ENCODE data around the gene GRIK2.

DNA sequence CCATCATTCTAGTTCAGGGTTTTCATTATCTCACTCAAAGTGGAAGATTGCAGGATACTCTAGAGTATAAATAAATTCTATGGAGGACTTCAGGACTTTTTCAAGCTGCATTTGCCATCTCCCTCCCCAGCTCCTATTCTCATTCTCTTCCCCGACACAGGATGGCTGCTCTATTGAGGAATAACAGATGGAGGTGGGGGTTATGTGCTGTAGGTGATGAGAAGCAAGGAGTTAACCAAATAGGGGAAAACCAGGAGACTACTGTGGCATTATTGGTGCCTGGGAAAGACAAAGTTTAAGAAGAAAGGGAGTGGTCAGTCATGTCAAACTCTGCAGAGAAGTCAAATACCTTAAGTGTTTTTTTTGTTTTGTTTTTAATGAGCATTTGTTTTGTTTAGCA, 109.3 kb downstream of the GRIK2 start:
- TF ChIP-seq RAD21 (IDR thresholded peaks at IDR 0.05; ENCODE audit: low read length) (no peak), MEF2A (IDR thresholded peaks at IDR 0.05; ENCODE audit: borderline replicate concordance, low read depth) (no peak), RXRA (IDR thresholded peaks at IDR 0.05; ENCODE audit: borderline replicate concordance, low read depth) (no peak), RFX5 (IDR thresholded peaks at IDR 0.05; ENCODE audit: low read length) (no peak), RCOR1 (IDR thresholded peaks at IDR 0.05; ENCODE audit: low read length) (no peak), MXI1 (IDR thresholded peaks at IDR 0.05; ENCODE audit: low read depth, low read length) (no peak), POLR2AphosphoS5 (IDR thresholded peaks at IDR 0.05; ENCODE audit: low read depth, low read length) (no peak), EP300 (IDR thresholded peaks at IDR 0.05; ENCODE audit: borderline replicate concordance in 1 of 2, low read depth in 1 of 2, low read length in 1 of 2) (no peak)
- TF ChIP-seq, protein P1, sequence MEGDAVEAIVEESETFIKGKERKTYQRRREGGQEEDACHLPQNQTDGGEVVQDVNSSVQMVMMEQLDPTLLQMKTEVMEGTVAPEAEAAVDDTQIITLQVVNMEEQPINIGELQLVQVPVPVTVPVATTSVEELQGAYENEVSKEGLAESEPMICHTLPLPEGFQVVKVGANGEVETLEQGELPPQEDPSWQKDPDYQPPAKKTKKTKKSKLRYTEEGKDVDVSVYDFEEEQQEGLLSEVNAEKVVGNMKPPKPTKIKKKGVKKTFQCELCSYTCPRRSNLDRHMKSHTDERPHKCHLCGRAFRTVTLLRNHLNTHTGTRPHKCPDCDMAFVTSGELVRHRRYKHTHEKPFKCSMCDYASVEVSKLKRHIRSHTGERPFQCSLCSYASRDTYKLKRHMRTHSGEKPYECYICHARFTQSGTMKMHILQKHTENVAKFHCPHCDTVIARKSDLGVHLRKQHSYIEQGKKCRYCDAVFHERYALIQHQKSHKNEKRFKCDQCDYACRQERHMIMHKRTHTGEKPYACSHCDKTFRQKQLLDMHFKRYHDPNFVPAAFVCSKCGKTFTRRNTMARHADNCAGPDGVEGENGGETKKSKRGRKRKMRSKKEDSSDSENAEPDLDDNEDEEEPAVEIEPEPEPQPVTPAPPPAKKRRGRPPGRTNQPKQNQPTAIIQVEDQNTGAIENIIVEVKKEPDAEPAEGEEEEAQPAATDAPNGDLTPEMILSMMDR (IDR thresholded peaks at IDR 0.05) = no peak
- TF ChIP-seq, protein P2, sequence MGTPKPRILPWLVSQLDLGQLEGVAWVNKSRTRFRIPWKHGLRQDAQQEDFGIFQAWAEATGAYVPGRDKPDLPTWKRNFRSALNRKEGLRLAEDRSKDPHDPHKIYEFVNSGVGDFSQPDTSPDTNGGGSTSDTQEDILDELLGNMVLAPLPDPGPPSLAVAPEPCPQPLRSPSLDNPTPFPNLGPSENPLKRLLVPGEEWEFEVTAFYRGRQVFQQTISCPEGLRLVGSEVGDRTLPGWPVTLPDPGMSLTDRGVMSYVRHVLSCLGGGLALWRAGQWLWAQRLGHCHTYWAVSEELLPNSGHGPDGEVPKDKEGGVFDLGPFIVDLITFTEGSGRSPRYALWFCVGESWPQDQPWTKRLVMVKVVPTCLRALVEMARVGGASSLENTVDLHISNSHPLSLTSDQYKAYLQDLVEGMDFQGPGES (IDR thresholded peaks at IDR 0.05; ENCODE audit: low read depth, low read length) = no peak
- TF ChIP-seq, protein P3, sequence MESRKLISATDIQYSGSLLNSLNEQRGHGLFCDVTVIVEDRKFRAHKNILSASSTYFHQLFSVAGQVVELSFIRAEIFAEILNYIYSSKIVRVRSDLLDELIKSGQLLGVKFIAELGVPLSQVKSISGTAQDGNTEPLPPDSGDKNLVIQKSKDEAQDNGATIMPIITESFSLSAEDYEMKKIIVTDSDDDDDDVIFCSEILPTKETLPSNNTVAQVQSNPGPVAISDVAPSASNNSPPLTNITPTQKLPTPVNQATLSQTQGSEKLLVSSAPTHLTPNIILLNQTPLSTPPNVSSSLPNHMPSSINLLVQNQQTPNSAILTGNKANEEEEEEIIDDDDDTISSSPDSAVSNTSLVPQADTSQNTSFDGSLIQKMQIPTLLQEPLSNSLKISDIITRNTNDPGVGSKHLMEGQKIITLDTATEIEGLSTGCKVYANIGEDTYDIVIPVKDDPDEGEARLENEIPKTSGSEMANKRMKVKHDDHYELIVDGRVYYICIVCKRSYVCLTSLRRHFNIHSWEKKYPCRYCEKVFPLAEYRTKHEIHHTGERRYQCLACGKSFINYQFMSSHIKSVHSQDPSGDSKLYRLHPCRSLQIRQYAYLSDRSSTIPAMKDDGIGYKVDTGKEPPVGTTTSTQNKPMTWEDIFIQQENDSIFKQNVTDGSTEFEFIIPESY (IDR thresholded peaks at IDR 0.05; ENCODE audit: borderline replicate concordance, low read depth) = no peak
